H1 (cell line): ENCODE results near the gene STK39. TPM values are rescaled to one million over a fixed set of nuclear protein-coding genes. Genes with fewer than 3 reads are reported as not detected.

Experiments
- CTCF ChIA-PET: fragments of 300-600 bp; sonication (Branson Sonifier 250); formaldehyde crosslinking; loops from one replicate; lab custom pipeline; 2021; ENCODE audit not compliant: partially characterized antibody; lab: Charles Lee
- POLR2A ChIA-PET: fragments of 300-600 bp; sonication (Branson Sonifier 250); formaldehyde crosslinking; loops from one replicate; lab custom pipeline; 2021; ENCODE audit warnings: inconsistent platforms; ENCODE audit not compliant: partially characterized antibody; lab: Charles Lee
- DNase-seq, 2 experiments: peaks; one replicate each; pipeline versions ENCODE4 v3.0.0 to v3.0.0-alpha.2; 2010 to 2022; ENCODE audit warnings: low spot score in 2 of 2, low read depth in 1 of 2, mixed read lengths in 1 of 2
- FAIRE-seq: peaks from 2 replicates; lab custom pipeline; 2011; peaks lifted over from hg19 to GRCh38; lab: Jason Lieb, UNC
- H2AFZ ChIP-seq: 2 replicates; pipeline ENCODE4 v1.8.1; 2012; ENCODE audit warnings: low read length, inconsistent platforms
- H2AK5ac ChIP-seq: 2 replicates; pipeline ENCODE4 v1.6.1; 2013; ENCODE audit warnings: low read depth, low read length
- H2BK120ac ChIP-seq: replicated peaks from 2 replicates; pipeline ENCODE3; 2013; ENCODE audit warnings: low read depth, low read length, inconsistent platforms
- H2BK12ac ChIP-seq: 2 replicates; pipeline ENCODE4 v1.6.1; 2013; ENCODE audit warnings: low read depth, low read length
- H2BK15ac ChIP-seq: 2 replicates; pipeline ENCODE4 v1.6.1; 2013; ENCODE audit warnings: low read length
- H2BK20ac ChIP-seq: 2 replicates; pipeline ENCODE4 v1.6.1; 2013; ENCODE audit warnings: low read length
- H2BK5ac ChIP-seq: 2 replicates; pipeline ENCODE4 v1.6.1; 2013; ENCODE audit warnings: low read depth, low read length
- H3K14ac ChIP-seq: 2 replicates; pipeline ENCODE4 v1.6.1; 2013; ENCODE audit warnings: inconsistent platforms; ENCODE audit not compliant: insufficient read length
- H3K18ac ChIP-seq: 2 replicates; pipeline ENCODE4 v1.6.1; 2013; ENCODE audit warnings: low read length; ENCODE audit errors: extremely low read depth
- H3K23ac ChIP-seq: 2 replicates; pipeline ENCODE4 v1.6.1; 2013; ENCODE audit warnings: inconsistent platforms; ENCODE audit not compliant: insufficient read length
- H3K23me2 ChIP-seq: 2 replicates; pipeline ENCODE4 v1.6.1; 2013; ENCODE audit warnings: low read depth, low read length
- H3K27ac ChIP-seq: 2 replicates; pipeline ENCODE4 v1.6.1; 2011; ENCODE audit warnings: low read depth, low read length, inconsistent platforms
- H3K27me3 ChIP-seq, 4 experiments: replicated peaks in 1 of 4; 1 replicate in 1 of 4; 2 replicates in 3 of 4; pipeline versions ENCODE4 v1.6.1 to v1.8.1; 2011 to 2013; ENCODE audit warnings: low read length in 3 of 4, mild to moderate bottlenecking in 3 of 4, inconsistent platforms in 2 of 4, mixed read lengths in 2 of 4, moderate library complexity in 1 of 4; ENCODE audit not compliant: control insufficient read depth in 3 of 4, insufficient read depth in 3 of 4; ENCODE audit errors: extremely low read depth in 1 of 4
- H3K36me3 ChIP-seq, 4 experiments: 2 replicates each; pipeline versions ENCODE4 v1.6.1 to v1.8.1; 2011 to 2013; ENCODE audit warnings: mild to moderate bottlenecking in 4 of 4, low read length in 3 of 4, moderate library complexity in 2 of 4, control low read depth in 1 of 4, inconsistent platforms in 1 of 4; ENCODE audit not compliant: insufficient read depth in 4 of 4, control insufficient read depth in 2 of 4
- H3K4ac ChIP-seq: replicated peaks from 2 replicates; pipeline ENCODE3; 2013; ENCODE audit warnings: low read length, low read depth, mixed read lengths, inconsistent platforms; ENCODE audit not compliant: insufficient read length
- H3K4me1 ChIP-seq, 4 experiments: replicated peaks in 1 of 4; 1 replicate in 1 of 4; 2 replicates in 3 of 4; pipeline versions ENCODE4 v1.6.1 to v1.8.1; 2011 to 2013; ENCODE audit warnings: low read length in 3 of 4, inconsistent platforms in 2 of 4, mixed read lengths in 1 of 4; ENCODE audit not compliant: insufficient read depth in 4 of 4, control insufficient read depth in 3 of 4
- H3K4me2 ChIP-seq, 2 experiments: 2 replicates each; pipeline versions ENCODE4 v1.6.1 to v1.8.1; 2011 to 2013; ENCODE audit warnings: low read depth in 2 of 2, low read length in 2 of 2, control low read depth in 1 of 2, inconsistent platforms in 1 of 2, mild to moderate bottlenecking in 1 of 2; ENCODE audit not compliant: insufficient read depth in 1 of 2
- H3K4me3 ChIP-seq, 4 experiments: fragments of 200-600, 300-600 bp in 1 of 4; sonication (generic), shearing (Covaris generic), sonication (Bioruptor Twin) in 1 of 4; 2 replicates each; pipeline versions ENCODE4 v1.5.1 to v1.8.1; 2011 to 2016; ENCODE audit warnings: low read length in 4 of 4, low read depth in 3 of 4, control low read depth in 2 of 4, inconsistent platforms in 2 of 4, mild to moderate bottlenecking in 2 of 4, mixed read lengths in 1 of 4, moderate library complexity in 1 of 4; ENCODE audit not compliant: insufficient read depth in 2 of 4; ENCODE audit errors: extremely low read depth in 1 of 4
- H3K56ac ChIP-seq: replicated peaks from 2 replicates; pipeline ENCODE3; 2013; ENCODE audit warnings: low read depth, mild to moderate bottlenecking, mixed read lengths, low read length, inconsistent platforms; ENCODE audit not compliant: insufficient read length
- H3K79me1 ChIP-seq: 2 replicates; pipeline ENCODE4 v1.6.1; 2013; ENCODE audit warnings: low read depth, low read length, control low read depth
- H3K79me2 ChIP-seq, 2 experiments: 2 replicates each; pipeline versions ENCODE4 v1.6.1 to v1.8.1; 2012 to 2013; ENCODE audit warnings: low read length in 2 of 2, mild to moderate bottlenecking in 2 of 2, inconsistent platforms in 1 of 2; ENCODE audit not compliant: insufficient read depth in 2 of 2, control insufficient read depth in 1 of 2
- H3K9ac ChIP-seq, 4 experiments: replicated peaks in 1 of 4; 1 replicate in 1 of 4; 2 replicates in 3 of 4; pipeline versions ENCODE4 v1.6.1 to v1.8.1; 2011 to 2013; ENCODE audit warnings: low read depth in 3 of 4, low read length in 3 of 4, control low read depth in 2 of 4, mild to moderate bottlenecking in 2 of 4, moderate library complexity in 2 of 4, inconsistent platforms in 1 of 4; ENCODE audit errors: extremely low read depth in 1 of 4
- H3K9me3 ChIP-seq, 2 experiments: 2 replicates each; pipeline versions ENCODE4 v1.6.1 to v1.8.1; 2012 to 2013; ENCODE audit warnings: mild to moderate bottlenecking in 2 of 2, moderate library complexity in 2 of 2, control low read depth in 1 of 2, inconsistent platforms in 1 of 2, low read depth in 1 of 2, low read length in 1 of 2, mixed read lengths in 1 of 2; ENCODE audit not compliant: insufficient read depth in 2 of 2
- H4K20me1 ChIP-seq, 2 experiments: replicated peaks in 1 of 2; 2 replicates each; pipeline versions ENCODE3 to v1.8.1; 2011 to 2013; ENCODE audit warnings: inconsistent platforms in 2 of 2, low read length in 2 of 2, mild to moderate bottlenecking in 1 of 2; ENCODE audit not compliant: insufficient read depth in 2 of 2, control insufficient read depth in 1 of 2
- H4K5ac ChIP-seq: 2 replicates; pipeline ENCODE4 v1.6.1; 2013; ENCODE audit warnings: low read length, low read depth, mixed read lengths, inconsistent platforms; ENCODE audit not compliant: insufficient read length
- H4K8ac ChIP-seq: 2 replicates; pipeline ENCODE4 v1.8.0; 2013; ENCODE audit warnings: mild to moderate bottlenecking, moderate library complexity, low read length, inconsistent platforms; ENCODE audit not compliant: insufficient read depth; ENCODE audit errors: extremely low read depth
- H4K91ac ChIP-seq: replicated peaks from 2 replicates; pipeline ENCODE3; 2013; ENCODE audit warnings: low read length, mixed read lengths, inconsistent platforms; ENCODE audit not compliant: insufficient read length
- CBX8 ChIP-seq: fragments of 300-800, 300-1000 bp; sonication (generic); IDR thresholded peaks from 2 replicates; pipeline ENCODE4 v1.7.1; 2016; ENCODE audit warnings: low read depth, low read length, borderline replicate concordance
- GTF2F1 ChIP-seq: IDR thresholded peaks from 2 replicates; pipeline ENCODE4 v1.6.1; 2012; ENCODE audit warnings: low read depth, low read length, improper control_type of control experiment, borderline replicate concordance
- RXRA ChIP-seq: IDR thresholded peaks from 2 replicates; pipeline ENCODE4 v1.6.1; 2011; ENCODE audit warnings: low read depth, mild to moderate bottlenecking, low read length, moderate library complexity; ENCODE audit not compliant: insufficient read depth
- WGBS, 2 experiments: shearing (Covaris generic) in 1 of 2; methylation state at CpG; one replicate each; pipeline versions ENCODE4 v1.1.6 to v1.1.7; 2013 to 2015; ENCODE audit warnings: low lambda C conversion rate in 2 of 2, mixed read lengths in 2 of 2, inconsistent platforms in 1 of 2, low coverage in 1 of 2, missing lambda C conversion rate in 1 of 2; ENCODE audit not compliant: insufficient replicate concordance in 2 of 2, insufficient coverage in 1 of 2, insufficient read length in 1 of 2; ENCODE audit errors: extremely low coverage in 1 of 2, missing lambda C conversion rate in 1 of 2; 5-methylcytosine and 5-hydroxymethylcytosine counted together
- polyA plus RNA-seq, 7 experiments: library from polyadenylated mRNA; depleted of rRNA in 3 of 7; stranded (reverse) in 5 of 7; unstranded in 2 of 7; fragments of >200 nt in 5 of 7; fragments of 200-250 nt in 2 of 7; gene quantifications; 1 replicate in 5 of 7; 2 replicates in 1 of 7; 4 replicates in 1 of 7; pipeline versions ENCODE4 v1.2.1 to v1.2.3, GENCODE V29; 2011 to 2013; ENCODE audit warnings: missing spikeins in 2 of 7, mixed read lengths in 2 of 7
- total RNA-seq: library from RNA; stranded (reverse); fragmentation: NEBNext Ultra II Directional; extraction: Animal tissue kit (Norgen Biotek cat#: 25700); gene quantifications from 2 replicates; pipeline ENCODE4 v1.2.1, GENCODE V29; 2021
- TF ChIP-seq, protein P1 (sequence below): IDR thresholded peaks from 2 replicates; pipeline ENCODE4 v1.6.1; 2011; ENCODE audit warnings: low read depth, mild to moderate bottlenecking, low read length; ENCODE audit not compliant: insufficient read depth

Gene STK39
- total and polyA plus RNA-seq, 2 of the 8 experiments (the other 6 are each of a cell fraction or from before 2014, with no cell fraction given), result 13.7 to 23.8 TPM

DNA sequence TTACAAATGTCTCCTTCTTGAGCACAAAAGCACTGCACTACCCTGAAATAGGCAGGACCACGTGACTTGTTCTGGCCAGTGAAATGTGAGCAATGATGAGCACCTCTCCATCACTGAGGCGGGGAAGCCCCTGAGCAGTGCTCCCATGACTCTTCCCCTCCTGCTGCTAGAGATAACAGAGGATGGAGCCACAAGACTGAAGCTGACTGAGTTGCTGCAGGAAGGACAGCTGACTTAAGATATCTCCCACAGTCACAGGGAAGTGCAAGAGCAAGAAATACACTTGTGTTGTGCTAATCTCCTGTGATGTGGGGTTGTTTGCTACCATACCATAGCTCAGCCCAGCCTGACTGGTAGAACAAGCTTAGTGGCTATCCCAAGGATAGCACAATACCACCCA lies 38.7 kb downstream of the STK39 start:
- H3K23me2 ChIP-seq, result no peaks in the 10 kb centered on the region
- H2BK120ac ChIP-seq, result no peak overlapping the region
- no peaks in the 10 kb centered on the region; a peak in 1 of 4 replicates for H3K79me2 ChIP-seq
- ChIA-PET CTCF (interaction anchor here (1.2 to 1.9 kb wide), 2 partner anchors 18 to 85 kb away, joined by 3 to 5 read pairs; no protein-coding TSS in a partner anchor), POLR2A (no interaction called here)
- H4K20me1 ChIP-seq, result no peaks in the 10 kb centered on the region
- H3K18ac ChIP-seq, result no peak overlapping the region
- H2BK20ac ChIP-seq, result no peak overlapping the region
- H3K4me2 ChIP-seq, result no peak overlapping the region
- DNase-seq (no peak), FAIRE-seq (no peak)
- no peak overlapping the region for H2BK12ac ChIP-seq
- no peak overlapping the region for H4K8ac ChIP-seq
- H2BK5ac ChIP-seq, result no peak overlapping the region
- H4K91ac ChIP-seq, result no peak overlapping the region
- H3K14ac ChIP-seq, result no peak overlapping the region
- no peaks in the 10 kb centered on the region for H3K79me1 ChIP-seq
- H3K56ac ChIP-seq, result no peak overlapping the region
- H3K27ac ChIP-seq, result no peak overlapping the region
- H3K36me3 ChIP-seq, result no peaks in the 10 kb centered on the region
- no peak overlapping the region for H4K5ac ChIP-seq
- no peaks in the 10 kb centered on the region for H3K9me3 ChIP-seq
- H2BK15ac ChIP-seq, result no peak overlapping the region
- WGBS, 2 experiments, result 84% methylated on average over 2 of the region's 2 CpGs; no CpG with 5 or more reads in 1 of the 2 experiments
- no peak overlapping the region for H3K9ac ChIP-seq
- no peak overlapping the region for H2AFZ ChIP-seq
- no peak overlapping the region for H3K4ac ChIP-seq
- no peaks in the 10 kb centered on the region for H3K27me3 ChIP-seq
- H3K4me3 ChIP-seq, result no peak overlapping the region
- peaks cover 1 to 13% (median 11%) of the 10 kb centered on the region in 4 experiments; a peak in 5 of 7 replicates for H3K4me1 ChIP-seq
- H3K23ac ChIP-seq, result no peak overlapping the region
- H2AK5ac ChIP-seq, result no peak overlapping the region; the same call in 1 of the 2 replicates
- TF ChIP-seq CBX8 (no peak), RXRA (no peak), GTF2F1 (no peak)
- TF ChIP-seq, protein P1, sequence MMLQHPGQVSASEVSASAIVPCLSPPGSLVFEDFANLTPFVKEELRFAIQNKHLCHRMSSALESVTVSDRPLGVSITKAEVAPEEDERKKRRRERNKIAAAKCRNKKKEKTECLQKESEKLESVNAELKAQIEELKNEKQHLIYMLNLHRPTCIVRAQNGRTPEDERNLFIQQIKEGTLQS, result no peak
